Brain microvascular endothelial cell (primary cell): ENCODE data around the gene TRPV5.

Experiments
- DNase-seq: peaks from one replicate; pipeline ENCODE4 v3.0.0-alpha.2; 2020
- H3K27ac ChIP-seq: fragments of 250-450 bp; sonication (Bioruptor Pico); 2 replicates; pipeline ENCODE4 v1.5.1; 2020; ENCODE audit warnings: mild to moderate bottlenecking, moderate library complexity
- H3K27me3 ChIP-seq: fragments of 250-450 bp; sonication (Bioruptor Pico); replicated peaks from 2 replicates; pipeline ENCODE4 v1.5.1; 2020; ENCODE audit warnings: mild to moderate bottlenecking
- H3K36me3 ChIP-seq: fragments of 250-450 bp; sonication (Bioruptor Pico); replicated peaks from 2 replicates; pipeline ENCODE4 v1.5.1; 2020; ENCODE audit warnings: mild to moderate bottlenecking
- H3K4me3 ChIP-seq: 2 replicates; pipeline ENCODE4 v1.5.1; 2011; ENCODE audit warnings: low read depth, mild to moderate bottlenecking, control low read depth, low read length, moderate library complexity
- CTCF ChIP-seq: IDR thresholded peaks from 2 replicates; pipeline ENCODE4 v1.5.1; 2011; ENCODE audit warnings: low read depth, mild to moderate bottlenecking, moderate library complexity, low read length, control low read depth, inconsistent platforms; ENCODE audit errors: missing control alignments
- in situ Hi-C: cut with HindIII; loops from 2 replicates; pipeline ENCODE4 v1.10.0; 2017; ENCODE audit warnings: low sequenced_read_pairs, low pct_ligation_motif_present

Gene TRPV5

DNA sequence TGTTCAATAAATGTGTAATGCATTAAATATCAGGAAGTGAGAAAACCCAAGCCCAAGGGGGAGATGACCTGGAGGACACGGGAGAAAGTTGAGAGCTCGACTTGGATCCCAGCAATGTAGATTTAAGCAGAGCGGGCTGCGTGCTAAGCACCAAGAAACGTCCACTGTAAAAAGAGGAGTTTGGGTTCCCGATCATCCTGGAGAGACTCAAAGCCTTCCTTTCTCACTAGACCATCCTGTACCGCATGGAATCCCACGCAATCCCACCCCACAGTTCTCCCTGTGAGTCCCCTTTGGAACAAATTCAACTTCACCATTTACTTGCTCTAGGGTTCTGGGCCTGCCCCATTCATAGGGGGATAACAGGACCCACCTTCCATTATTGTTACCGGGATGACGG is 50.4 kb downstream of the TRPV5 start:
- H3K4me3 ChIP-seq = no peak overlapping the region
- H3K27ac ChIP-seq = no peak overlapping the region
- in situ Hi-C loops = no loop called here
- TF ChIP-seq CTCF = no peak
- H3K27me3 ChIP-seq = peaks cover 10% of the 10 kb centered on the region
- no peaks in the 10 kb centered on the region for H3K36me3 ChIP-seq
- DNase-seq = no peak

DNA sequence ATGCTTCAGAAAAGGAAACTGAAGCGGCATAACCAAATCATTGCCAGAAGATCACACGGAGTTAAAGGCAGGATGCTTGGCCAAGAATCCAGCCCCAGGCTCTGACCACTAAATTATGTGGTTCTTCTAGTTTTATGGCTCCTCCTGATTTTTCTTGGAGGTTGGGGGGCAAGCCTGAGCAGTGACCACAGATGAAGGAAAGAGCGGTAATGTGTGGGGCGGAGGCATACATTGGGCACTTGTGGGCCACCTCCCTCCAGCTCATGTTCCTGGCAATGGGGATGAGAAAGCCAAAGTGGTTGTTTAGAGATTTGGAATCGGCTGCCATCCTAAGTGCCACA is 51.2 kb downstream of the TRPV5 start:
- no peak for TF ChIP-seq CTCF
- no peak overlapping the region for H3K27ac ChIP-seq
- H3K36me3 ChIP-seq = no peaks in the 10 kb centered on the region
- no peak overlapping the region for H3K4me3 ChIP-seq
- in situ Hi-C loops = no loop called here
- peaks cover 10% of the 10 kb centered on the region for H3K27me3 ChIP-seq
- no peak for DNase-seq

DNA sequence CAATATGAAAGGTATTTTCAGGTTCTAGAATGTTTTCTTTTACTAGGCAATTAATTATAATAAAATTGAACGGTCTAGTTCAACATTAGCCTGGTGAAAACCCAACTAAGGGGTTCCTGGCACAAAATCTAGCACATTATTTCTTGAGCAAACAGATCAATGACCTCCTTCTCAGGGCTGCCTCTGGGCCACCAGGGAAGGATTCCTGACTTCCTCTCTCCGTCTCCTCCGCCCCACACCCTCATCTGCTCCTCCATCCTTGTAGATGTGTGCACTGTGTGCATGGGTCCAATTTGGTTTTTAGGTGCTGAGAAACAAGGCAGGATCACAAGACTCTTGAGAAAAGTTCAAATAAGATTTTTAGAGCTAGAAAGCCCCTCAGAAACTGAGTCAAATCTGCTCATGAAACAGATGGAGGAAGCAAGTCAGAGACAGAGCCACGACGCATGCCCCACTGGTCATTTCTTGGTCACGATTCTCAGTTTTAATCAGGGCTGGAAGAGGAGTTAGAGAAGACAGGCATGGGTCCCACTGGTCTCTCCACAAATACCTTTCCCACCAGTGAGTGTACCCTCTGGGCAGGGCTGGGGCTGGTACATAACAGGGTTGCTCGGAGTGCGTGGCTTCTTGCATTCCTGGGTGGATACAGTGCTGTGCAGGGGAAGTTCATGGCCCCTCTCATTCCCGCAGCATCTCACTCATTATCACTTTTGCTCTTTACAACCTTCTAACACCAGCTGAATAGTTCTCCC is 51.8 kb downstream of the TRPV5 start:
- no peak for TF ChIP-seq CTCF
- no peak overlapping the region for H3K4me3 ChIP-seq
- in situ Hi-C loops = no loop called here
- no peak overlapping the region for H3K27ac ChIP-seq
- H3K27me3 ChIP-seq = peaks cover 10% of the 10 kb centered on the region
- DNase-seq = no peak
- H3K36me3 ChIP-seq = no peaks in the 10 kb centered on the region

GRCh38 chr7:142880876-142881505 is 52.6 kb downstream of the TRPV5 start:
- H3K4me3 ChIP-seq = no peak overlapping the region
- H3K27me3 ChIP-seq = peaks cover 10% of the 10 kb centered on the region
- in situ Hi-C loops = no loop called here
- peak; percentile 11 for DNase-seq
- H3K36me3 ChIP-seq = no peaks in the 10 kb centered on the region
- no peak overlapping the region for H3K27ac ChIP-seq
- TF ChIP-seq CTCF = peak; percentile 81

GRCh38 chr7:142879060-142879459 is 54.5 kb downstream of the TRPV5 start:
- Histone ChIP-seq H3K27ac (no peak overlapping the region), H3K4me3 (no peak overlapping the region), H3K36me3 (no peaks in the 10 kb centered on the region), H3K27me3 (peaks cover 10% of the 10 kb centered on the region)
- TF ChIP-seq CTCF = no peak
- in situ Hi-C loops = no loop called here
- DNase-seq = no peak

GRCh38 chr7:142878315-142878714 is 55.2 kb downstream of the TRPV5 start:
- no peak overlapping the region for H3K4me3 ChIP-seq
- H3K27ac ChIP-seq = no peak overlapping the region
- peaks cover 10% of the 10 kb centered on the region for H3K27me3 ChIP-seq
- DNase-seq = no peak
- no peak for TF ChIP-seq CTCF
- no peaks in the 10 kb centered on the region for H3K36me3 ChIP-seq
- in situ Hi-C loops = no loop called here
